ENCODE data around the gene CD86.
"Not testable (repeated sequence)": the region's sequence is repeated elsewhere in the genome, so short reads cannot be mapped to it uniquely, and the experiment has no call there.

CD86 gene

GRCh38 chr3:122055215-122055614, at the start of gene CD86:
CD86 (plus strand) TSS chr3:122055362; CDS start chr3:122055490, 128 bp downstream.
- DNase-seq (ENCODE audit: low read depth) = no peak

GRCh38 chr3:122006267-122006666, 48.9 kb upstream of the CD86 start:
- no peak for DNase-seq (ENCODE audit: low read depth)

GRCh38 chr3:122008166-122008565, 47.0 kb upstream of the CD86 start:
- DNase-seq (ENCODE audit: low read depth) = no peak

- no peak for DNase-seq (ENCODE audit: low read depth)
These were observed 44.7 kb upstream of the CD86 start for GRCh38 chr3:122010506-122010905.

- no peak for DNase-seq (ENCODE audit: low read depth)
These were observed 43.8 kb upstream of the CD86 start for GRCh38 chr3:122011396-122011795.

- DNase-seq (ENCODE audit: low read depth) = no peak
These were observed 42.3 kb upstream of the CD86 start for GRCh38 chr3:122012821-122013220.

GRCh38 chr3:122013448-122013925, 41.7 kb upstream of the CD86 start:
- no peak for DNase-seq (ENCODE audit: low read depth)

- no peak for DNase-seq (ENCODE audit: low read depth)
These were observed 40.4 kb upstream of the CD86 start for GRCh38 chr3:122014741-122015140.

- no peak for DNase-seq (ENCODE audit: low read depth)
These were observed 35.7 kb upstream of the CD86 start for GRCh38 chr3:122019493-122019892.

- no peak for DNase-seq (ENCODE audit: low read depth)
These were observed 34.1 kb upstream of the CD86 start for GRCh38 chr3:122021037-122021436.

GRCh38 chr3:122021811-122022401, 33.3 kb upstream of the CD86 start, which contains the start of gene ILDR1:
ILDR1 (minus strand) TSS chr3:122022247; CDS start chr3:122022077, 170 bp downstream.
- no peak for DNase-seq (ENCODE audit: low read depth)

GRCh38 chr3:122023335-122023910, 31.7 kb upstream of the CD86 start:
- no peak for DNase-seq (ENCODE audit: low read depth)

GRCh38 chr3:122024800-122025199, 30.4 kb upstream of the CD86 start:
- DNase-seq (ENCODE audit: low read depth) = no peak

- no peak for DNase-seq (ENCODE audit: low read depth)
These were observed 29.9 kb upstream of the CD86 start for GRCh38 chr3:122025296-122025695.

- DNase-seq (ENCODE audit: low read depth) = no peak
These were observed 24.6 kb upstream of the CD86 start for GRCh38 chr3:122030381-122031122.

GRCh38 chr3:122031123-122031468, 24.1 kb upstream of the CD86 start:
- DNase-seq (ENCODE audit: low read depth) = no peak

- DNase-seq (ENCODE audit: low read depth) = no peak
These were observed 22.6 kb upstream of the CD86 start for GRCh38 chr3:122032531-122032930.

GRCh38 chr3:122033023-122033422, 22.1 kb upstream of the CD86 start:
- DNase-seq (ENCODE audit: low read depth) = no peak

GRCh38 chr3:122047296-122047695, 7.9 kb upstream of the CD86 start:
- not testable (repeated sequence) for DNase-seq (ENCODE audit: low read depth)

- DNase-seq (ENCODE audit: low read depth) = not testable (repeated sequence)
These were observed 7.4 kb upstream of the CD86 start for GRCh38 chr3:122047773-122048172.

- DNase-seq (ENCODE audit: low read depth) = no peak
These were observed 2.2 kb upstream of the CD86 start for GRCh38 chr3:122052968-122053367.

- no peak for DNase-seq (ENCODE audit: low read depth)
These were observed 2.5 kb downstream of the CD86 start for GRCh38 chr3:122057671-122058070.

- DNase-seq (ENCODE audit: low read depth) = no peak
These were observed 3.1 kb downstream of the CD86 start for GRCh38 chr3:122058294-122058693.
